GM19351 (cell line): ENCODE results near the gene PRRX2.
"Not testable (repeated sequence)": the region's sequence is repeated elsewhere in the genome, so short reads cannot be mapped to it uniquely, and the experiment has no call there.

ENCODE experiments used
- ATAC-seq: cut with Tn5 transposase; IDR thresholded peaks from one replicate; pipeline ENCODE4 v1.9.1; 2021; ENCODE audit warnings: mild to moderate bottlenecking, moderate library complexity; ENCODE audit not compliant: unreplicated experiment

Gene PRRX2

DNA sequence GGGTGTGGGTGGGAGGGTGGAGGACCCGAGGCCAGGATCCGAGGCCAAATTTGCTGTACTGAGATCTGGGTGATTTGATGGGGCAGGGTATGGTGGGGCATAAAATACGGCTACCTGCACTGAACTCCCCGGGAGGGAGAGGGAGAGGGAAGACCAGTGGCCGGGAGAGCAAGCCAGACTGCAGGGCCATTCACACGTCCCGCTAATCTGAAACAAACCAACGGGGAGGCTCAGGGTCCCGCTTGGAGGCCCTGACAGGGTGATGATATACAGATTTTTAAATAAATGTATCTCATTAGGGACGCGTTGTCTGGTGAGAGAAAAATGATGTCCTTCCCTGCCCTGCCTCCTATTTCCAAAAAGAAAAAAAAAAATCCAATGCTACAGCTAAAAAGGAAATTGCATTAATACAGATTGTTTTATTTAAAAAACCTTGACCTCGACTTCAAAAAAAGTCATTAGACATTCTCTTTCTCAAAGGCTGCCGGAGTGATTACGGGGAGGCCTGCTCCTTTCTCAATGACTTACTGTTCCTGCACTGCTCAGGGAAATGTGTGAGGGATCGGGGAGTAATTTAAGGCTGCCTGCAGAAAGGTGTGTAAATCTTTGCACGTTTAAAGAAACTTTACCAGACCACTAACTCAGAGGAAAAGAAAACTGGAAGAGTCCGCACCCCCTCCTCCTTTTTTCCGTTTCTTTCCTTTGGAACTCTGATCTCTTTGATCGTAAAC is 11.5 kb upstream of the PRRX2 start:
- no peak for ATAC-seq

DNA sequence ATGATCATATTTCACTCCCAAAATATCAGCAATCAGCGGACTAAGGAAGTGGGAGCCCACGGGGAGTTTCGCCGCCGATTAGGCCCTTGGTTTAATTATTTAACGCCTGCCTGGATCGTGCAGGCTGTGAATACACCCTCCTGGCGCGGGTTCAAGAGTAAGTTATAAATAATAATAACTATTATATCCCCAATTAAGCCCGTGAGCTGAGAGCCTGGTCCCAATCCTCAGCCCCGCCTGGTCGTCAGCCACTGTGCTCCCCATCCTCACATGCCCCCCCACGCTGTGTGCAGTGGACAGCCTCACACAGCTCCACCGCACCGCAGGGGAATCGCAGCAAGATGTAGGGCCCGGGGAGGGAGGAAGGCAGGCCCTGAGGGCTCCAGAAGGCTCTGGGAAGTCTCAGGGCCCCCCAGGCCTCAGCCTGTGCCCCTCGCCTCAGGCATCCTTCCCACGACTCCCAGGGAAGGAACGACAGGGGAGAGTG is 10.8 kb upstream of the PRRX2 start:
- no peak for ATAC-seq

DNA sequence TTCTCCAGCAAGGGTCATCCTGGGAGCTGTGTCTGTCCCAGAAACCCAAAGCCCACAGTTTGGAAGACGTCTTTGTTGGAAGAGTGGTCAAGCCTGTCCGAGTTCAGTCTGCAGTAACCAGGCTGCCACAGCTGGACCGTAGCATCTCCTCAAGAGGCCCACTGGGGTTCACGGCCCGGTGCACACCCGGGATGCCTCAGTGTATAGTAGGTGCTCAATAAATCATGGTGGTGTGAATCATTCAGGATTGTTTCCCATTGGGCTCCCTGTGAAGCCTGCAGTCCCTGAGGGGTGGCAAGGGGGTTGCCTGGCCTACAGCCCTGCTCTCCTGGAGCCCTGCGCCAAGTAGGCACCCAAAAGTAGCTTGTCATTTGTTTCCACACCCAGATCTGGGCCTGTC is 10.3 kb upstream of the PRRX2 start:
- ATAC-seq, result no peak

DNA sequence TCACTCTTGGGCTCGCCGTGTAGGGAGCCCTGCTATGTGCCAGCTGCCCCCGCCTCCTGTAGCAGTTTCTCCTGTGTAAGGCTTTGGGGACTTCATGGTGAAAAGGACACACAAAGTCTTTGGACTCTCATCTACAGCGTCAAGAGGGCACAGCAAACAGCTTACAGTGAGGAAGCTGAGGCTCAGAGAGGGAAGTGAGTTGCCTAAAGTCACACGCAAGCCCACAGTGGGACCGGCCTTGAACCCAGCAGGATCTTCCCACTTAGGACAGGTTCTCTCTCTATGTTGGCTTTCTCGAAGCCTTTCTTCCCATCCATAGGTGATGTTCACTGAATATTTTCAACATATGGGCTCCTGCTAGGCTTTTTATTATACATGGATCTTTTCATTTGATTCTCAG is 9.8 kb upstream of the PRRX2 start:
- no peak for ATAC-seq

DNA sequence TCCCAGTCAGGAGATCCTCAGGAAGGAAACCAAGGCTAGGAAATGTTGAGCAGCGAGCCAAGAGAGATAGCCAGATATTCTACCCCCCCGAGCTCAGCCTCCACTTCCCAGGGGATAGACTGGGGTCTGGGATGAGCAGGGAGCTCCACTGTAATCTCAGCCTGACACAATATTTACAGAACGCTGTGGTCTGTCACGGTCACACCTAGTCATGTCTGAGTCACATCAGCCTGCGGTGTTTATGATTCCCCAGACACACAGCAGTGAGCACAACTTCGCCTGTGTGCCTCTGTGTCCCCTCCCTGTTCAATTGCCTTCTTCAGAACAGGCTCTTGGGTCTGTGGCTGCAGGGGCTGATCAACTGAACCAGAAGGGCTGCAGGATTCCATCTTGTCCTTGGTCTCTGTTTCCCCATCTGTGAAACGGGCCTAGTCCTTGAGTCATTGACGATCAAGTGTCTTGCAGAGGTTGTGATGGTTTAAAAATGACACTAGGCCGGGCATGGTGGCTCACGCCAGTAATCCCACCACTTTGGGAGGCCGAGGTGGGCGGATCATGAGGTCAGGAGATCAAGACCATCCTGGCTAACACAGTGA is 8.6 kb upstream of the PRRX2 start:
- ATAC-seq, result no peak

DNA sequence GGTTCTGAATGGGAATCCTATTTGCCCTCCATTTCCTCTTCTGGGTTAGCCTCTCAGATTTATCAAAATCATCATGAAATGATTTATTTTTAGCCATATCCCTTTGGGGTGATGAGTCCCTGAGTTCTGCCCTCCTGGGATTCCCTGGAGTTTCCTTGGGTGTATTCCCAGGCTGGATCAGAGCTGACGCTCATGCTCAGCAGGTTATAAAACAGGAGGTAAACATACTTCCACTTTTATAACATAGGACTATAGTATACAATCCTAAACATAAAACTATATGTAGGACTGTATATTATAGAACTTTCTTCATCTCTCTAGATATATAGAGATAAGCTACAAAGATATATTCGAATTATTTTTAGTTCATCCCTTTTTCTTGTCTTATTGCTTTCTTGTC is 4.4 kb upstream of the PRRX2 start:
- ATAC-seq, result no peak

DNA sequence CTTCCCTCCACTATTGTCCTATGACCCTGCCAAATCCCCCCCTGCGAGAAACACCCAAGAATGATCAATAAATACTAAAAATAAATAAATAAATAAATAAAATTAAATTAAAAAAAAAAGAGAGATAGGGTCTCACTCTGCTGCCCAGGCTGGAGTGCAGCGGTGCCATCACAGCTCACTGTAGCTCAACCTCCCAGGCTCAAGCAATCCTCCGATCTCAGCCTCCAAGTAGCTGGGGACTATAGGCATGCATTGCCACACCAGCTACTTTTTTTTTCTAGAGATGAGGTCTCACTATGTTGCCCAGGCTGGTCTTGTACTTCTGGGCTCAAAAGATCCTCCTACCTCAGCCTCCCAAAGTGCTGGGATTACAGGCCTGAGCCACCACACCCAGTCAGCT is 3.2 kb upstream of the PRRX2 start:
- ATAC-seq, result not testable (repeated sequence)

DNA sequence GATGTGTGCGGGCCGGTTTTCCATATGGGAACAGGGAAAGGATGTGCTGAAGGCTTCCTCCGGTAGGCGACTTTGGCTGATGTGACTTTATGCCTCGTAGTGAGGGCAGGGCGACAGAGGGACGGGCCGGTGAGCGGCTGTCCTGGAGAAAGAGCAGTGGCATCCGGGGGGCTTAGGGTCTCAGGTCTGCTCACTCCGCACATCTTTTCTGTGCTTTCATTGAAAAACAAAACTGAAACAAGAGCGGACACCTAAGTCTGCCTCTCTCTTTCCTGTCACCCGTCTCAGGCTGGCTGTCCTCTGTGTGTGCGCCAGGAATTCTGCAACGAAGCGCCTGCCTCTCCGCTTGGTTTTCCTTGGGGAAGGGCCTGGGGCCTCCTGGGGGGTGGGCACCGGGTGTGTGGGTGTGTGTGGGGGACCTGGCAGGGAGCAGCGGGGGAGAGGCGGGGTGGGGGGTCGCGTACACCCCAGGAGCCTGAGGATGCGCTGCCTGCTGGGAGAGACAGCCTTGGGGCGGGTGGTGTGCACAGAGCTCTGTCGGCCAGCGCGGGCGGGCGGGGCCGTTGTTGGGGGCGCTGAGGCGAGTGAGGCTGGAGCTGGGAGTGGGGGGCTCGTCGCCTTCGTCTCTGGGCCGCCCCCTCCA is 580 bp upstream of the PRRX2 start:
- ATAC-seq, result no peak

DNA sequence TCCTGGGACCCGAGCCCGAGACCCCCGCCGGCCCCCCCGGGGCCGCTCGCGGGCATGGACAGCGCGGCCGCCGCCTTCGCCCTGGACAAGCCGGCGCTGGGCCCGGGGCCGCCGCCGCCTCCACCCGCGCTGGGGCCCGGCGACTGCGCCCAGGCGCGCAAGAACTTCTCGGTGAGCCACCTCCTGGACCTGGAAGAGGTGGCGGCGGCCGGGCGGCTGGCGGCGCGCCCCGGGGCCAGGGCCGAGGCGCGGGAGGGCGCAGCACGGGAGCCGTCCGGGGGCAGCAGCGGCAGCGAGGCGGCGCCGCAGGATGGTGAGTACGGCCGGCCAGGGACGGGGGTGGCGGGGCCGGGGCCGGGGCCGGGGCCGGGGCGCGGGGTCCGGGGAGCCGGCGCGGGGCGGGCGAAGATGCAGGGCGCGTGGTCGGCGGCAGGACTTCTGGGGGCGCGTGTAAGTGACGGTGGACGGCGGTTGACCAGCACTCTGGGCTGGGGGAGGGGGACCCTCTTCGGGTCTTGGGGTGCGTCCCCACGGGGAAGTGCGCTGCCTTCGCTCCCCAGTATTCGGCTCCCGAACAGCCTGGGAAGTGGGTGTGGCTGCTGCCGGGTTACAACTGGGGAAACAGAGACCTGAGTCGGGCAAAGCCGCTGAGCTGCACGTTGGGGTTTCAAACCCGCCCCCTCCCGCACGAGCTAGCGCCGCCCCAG is 520 bp downstream of the PRRX2 start:
- ATAC-seq, result no peak

DNA sequence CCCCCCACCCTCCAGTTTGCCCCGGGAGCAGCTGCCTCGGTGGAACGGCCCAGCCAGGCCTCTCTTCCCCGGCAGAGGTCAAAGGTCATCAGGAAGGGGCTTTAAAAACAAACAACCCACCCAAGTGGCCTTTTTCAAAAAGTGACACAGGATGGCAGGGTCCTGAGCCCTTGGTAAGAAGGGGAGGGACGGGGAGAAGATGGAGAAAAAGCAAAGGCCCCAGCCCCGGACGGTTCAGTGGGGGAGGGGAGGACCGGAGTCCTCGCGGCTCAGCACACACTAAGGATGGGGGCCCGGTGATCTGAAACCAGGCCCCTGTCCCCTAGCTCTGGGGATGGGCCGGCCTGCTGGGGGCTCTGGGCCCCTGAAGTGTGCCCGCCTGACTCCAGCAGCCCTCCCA is 1.1 kb downstream of the PRRX2 start:
- no peak for ATAC-seq

DNA sequence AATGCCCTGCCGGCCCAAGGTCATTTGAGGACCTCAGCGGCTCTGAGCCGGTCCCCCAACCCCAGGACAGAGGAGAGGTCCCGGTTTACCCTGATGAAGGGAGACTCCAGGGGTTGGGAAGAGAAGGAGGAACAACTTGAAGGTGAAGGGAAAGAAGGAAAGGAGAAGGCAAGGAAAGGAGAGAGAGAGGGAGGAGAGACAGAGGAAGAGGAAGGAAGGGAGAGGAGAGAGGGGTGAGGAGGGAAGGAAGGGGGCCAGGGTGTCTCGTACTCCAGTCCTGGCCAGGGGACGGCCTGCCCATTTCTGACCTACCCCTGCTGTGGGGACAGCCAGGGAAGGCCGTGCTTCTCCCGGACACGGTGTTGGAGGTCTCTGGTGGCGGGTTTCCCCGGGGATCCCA is 1.9 kb downstream of the PRRX2 start:
- ATAC-seq, result no peak

DNA sequence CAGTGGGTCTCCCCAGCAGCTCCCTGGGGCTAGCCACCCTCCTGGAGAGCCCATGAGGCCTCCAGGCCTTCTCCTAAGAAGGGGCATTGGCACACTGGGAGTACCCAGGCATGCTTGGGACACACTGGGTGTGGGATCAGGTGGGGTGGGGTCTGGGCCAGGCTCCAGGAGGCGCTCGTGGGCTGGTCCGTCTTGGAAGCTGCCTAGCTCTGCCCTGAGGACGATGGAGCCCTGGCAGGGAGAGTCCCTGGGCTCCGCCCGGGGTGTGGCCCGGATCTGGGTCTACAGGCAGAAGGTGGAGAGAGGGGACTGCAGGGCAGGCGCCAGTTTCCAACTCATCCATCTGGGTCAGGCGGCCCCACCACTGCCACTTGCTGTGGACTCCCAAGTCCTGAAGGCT is 2.4 kb downstream of the PRRX2 start:
- no peak for ATAC-seq

DNA sequence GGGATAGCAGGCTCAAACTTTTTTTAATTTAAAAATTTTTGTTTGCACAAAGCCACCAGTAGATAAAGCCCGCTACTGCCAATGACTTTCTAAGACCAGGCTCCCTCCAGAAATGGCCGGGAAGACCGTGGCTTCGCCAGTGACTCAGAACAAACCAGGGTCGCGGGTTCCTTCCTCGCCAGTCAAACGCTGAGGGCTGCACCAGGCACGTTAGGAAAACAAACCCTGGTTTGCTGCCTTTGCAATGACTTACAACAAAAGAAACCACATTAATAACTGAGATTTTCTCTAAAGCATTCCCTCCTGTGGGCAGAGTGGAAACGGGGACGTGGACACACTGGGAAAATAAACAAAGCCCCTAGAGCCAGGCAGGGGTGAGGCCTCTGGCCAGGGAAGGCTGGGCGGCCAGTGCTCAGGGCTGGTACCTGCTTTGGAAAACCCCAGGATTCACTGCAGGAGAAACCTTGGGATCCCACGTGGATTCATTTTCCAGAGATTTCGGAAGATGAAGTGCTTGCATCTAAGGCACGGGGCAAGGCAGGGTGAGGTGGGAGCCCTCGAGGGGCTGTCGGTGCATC is 3.8 kb downstream of the PRRX2 start:
- no peak for ATAC-seq

DNA sequence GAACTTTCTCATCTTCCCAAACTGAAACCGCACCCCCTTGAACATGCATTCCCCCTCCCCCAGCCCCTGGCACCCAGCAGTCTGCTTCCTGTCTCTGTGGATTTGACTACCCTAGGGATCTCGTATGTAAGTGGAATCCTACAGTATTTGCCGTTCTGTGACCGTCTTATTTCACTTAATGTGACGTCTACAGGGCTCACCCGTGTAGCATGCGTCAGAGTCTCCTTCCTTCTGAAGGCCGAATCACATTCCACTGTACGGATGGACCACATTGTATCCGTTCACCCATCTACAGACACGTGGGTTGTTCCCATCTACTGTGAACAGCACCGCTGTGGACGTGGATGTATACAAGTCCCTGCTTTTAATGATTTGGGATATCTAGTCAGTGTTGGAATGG is 4.5 kb downstream of the PRRX2 start:
- ATAC-seq, result no peak

DNA sequence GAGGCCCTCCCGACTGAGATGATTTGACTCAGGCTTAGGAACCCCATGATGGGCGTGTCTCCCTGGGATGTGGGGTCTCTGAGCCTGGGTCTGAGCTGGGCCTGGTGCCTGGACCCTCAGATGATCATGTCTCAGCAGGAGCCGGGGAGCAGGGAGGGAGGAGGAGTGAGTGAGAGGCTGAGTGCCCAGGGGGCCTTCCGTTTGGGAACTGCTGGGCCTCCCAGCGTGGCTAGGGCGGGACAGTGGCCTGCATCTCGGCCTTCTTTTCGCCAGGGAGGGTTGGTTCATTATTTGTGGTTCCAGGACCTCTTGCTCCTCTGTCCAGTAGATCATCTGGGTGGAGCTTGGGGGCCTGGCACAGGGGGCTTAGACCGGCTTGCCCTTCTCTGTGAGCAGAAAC is 5.6 kb downstream of the PRRX2 start:
- no peak for ATAC-seq

DNA sequence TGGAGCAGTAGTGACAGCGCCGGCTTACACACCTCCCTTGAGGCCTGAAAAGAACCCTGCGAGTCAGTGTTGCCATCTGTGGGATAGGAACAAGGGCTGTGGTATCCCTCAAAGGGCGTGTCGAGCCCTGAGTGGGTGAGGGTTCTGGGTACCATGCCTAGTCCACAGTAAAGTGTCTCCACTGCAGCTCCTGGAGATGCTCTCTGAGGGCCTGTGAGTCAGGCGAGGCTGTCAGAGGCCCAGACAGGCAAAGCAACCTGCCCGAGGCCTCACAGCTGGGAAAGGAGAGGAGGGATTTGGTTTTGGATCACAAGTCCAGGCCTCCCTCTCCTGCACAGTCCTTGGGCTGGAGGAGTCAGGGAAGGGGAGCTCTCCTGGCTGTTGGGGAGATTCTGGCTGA is 6.1 kb downstream of the PRRX2 start:
- no peak for ATAC-seq

DNA sequence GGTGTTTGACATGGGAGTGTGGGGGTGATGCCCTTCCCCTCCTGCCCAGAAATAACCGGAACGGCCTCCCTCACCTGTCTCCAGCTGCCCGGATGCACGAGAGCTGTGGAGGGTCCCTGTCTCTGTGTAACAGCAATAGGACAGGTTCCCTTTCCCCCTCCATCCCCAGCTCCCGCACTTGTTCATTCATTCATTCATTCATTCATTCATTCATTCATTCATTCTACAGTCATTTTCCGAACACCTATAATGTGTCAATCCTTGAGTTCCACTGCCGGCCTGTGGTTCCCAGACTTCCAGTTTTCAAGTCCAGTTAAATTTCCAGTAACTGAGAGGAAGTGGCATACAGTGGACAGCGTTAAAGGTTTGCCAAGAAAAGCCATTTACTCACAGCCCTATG is 7.3 kb downstream of the PRRX2 start:
- no peak for ATAC-seq

DNA sequence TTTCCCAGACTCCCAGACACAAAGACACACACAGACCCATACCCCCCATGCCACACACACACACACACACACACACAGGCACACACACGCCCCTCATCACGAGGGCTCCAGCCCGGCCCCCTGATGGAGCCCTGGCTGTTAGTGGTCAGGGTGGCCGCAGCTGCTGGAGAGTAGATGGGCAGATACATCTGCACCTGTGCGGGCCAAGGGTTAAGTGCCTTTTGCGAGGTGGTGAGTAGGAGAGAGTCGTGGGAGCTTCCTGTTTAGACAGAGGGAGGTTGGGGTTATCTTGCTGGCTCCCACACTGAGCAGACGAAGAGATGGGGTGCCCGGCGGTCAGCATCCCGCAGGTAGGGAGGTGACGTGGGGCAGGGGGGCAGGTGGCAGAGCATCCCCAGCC is 8.2 kb downstream of the PRRX2 start:
- no peak for ATAC-seq

DNA sequence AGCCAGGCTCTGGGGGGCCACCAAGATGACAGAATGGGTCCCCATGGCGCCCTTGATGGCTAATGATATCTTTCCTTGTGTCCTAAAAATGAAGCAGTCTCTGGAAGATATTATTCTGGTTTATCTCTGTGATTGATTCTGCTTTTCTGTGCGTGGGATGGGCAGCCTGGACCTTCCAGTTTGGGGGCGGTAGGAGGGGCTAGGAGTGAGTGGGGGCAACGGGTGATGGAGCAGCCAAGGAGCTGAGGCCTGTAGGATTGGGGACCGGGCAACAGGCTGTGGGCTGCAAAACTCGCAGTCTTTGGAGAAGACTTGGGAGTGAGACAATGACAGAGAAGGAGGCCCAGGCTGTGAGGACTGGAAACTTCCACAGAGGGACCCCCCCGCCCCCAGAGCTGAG is 8.8 kb downstream of the PRRX2 start:
- ATAC-seq, result no peak

DNA sequence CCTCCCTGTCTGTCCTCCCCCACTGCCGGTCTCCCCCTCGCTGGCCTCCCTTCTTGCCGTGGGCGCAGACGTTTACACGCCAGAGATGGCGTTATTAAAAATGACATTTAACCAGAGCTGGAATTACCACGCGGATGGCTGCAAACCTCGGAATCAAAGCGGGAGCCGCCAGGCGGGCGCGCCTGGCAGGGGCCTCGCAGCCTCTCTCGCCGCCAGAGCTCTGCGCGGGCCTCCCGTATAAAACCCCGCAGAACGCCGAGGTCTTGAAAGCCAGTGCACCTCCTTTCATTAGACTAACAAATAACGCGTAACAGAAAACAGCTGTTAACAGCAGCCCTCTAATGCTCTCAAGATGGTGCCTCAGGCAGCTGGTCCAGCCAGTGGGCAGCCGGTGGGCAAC is 10.2 kb downstream of the PRRX2 start:
- no peak for ATAC-seq

DNA sequence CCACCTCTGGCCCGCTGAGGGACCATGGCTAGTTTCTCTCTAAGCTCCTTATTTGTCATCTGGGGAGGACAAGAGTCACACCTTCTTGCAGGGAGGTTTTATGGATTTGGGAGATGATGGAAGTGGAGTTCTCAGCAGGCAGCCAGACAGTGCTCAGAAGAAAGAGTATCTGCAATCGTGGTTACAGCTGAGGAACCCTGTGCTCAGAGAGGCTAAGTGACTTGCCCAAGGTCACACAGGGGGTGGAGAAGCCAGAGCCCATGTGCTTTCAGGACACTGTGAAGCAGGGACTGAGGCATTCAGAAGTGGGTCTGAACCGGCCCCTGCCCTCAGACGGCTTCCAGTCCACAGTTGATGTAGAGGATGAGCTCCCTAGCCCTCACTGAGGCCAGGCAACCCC is 10.8 kb downstream of the PRRX2 start:
- ATAC-seq, result no peak
